Smooth muscle cell of trachea (primary cell): ENCODE data around the gene PRIM1. TPM values are rescaled to one million over a fixed set of nuclear protein-coding genes. Genes with fewer than 3 reads are reported as not detected.

Experiments
- total RNA-seq: library from RNA; depleted of rRNA; stranded (reverse); fragments of >200 nt; gene quantifications from 2 replicates; pipeline ENCODE4 v1.2.1, GENCODE V29; 2014

Gene PRIM1
- 3.1 and 15.6 TPM in 2 replicates for total RNA-seq

DNA sequence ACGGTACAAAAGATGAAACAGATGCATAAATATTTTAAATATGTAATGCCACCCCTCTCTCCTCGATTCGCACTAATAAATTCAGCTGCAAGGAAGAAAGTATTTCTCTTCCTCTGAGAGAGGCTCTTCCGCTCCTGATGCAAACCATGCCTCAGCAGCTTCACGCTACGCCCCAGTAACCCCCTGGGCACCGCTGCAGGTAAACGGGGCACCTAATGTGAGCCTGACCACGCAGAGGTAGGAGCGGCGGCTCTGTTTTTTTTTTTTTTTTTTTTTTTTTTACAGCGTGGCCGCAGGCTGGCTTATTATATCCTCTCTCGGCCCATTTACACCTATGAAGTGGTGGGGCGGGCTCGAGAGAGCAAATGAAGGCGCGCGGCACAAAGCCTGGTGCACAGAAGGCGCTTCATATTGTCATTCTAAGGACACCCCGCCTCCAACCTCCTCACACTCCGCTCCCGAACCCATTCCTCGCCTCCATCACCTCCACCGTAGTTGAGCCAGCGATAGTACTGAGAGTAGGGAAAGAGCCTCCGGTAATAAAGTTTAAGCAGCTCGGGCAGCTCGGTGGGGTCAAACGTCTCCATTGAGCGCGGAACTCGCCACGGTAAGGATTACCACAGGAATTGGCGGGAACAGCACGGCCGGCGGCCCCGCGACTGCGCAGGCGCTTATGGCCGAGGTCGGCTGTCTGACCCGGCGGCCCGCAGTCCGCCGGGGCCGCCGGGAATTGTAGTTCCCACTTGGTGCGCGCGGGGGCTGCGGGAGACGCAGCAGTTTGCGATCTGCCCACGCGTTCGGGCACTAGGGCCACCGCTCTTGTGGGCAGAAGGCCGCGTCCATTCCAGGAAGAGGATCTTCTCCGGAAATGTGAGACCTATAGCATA, at the start of gene PRIM1:
TSS of gene PRIM1 (minus strand) at position 612 of the 887 bp plus-strand sequence. CDS start at position 587, 25 bp downstream.

DNA sequence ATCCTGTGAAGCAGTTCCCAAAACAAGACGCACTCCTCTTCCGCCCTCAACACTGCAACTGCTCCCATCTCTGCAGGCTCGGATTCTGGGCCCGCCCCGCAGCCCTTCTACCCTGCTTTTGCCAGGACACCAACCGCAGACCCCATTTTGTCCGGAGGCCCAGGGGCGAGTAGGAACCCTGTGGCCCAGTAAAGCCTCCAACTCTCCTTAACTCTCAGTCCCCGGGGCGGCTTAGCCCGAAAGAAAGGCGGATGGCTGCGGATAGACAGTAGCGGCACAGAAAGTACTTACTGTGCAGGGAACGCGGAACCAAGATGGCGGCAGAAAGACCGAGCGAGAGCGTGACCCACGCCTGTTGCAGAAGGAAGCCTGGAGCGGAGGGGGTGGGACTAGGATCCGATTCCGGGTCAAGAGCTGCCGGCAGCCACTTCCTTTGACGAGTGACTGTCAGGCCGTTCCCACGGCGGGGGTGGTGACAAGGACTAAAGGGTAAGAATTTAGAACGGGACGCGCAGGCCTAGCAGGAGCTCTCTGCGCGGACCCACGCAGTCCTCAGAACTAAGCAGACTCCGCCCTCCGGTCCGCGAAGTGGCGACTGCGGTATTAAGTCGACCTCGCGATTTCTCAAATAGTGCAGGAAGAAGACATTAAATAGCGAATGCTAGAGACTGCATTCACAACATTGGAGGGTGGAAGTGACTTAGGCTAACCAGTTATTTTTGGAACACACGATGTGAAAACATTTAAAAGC, 27.0 kb downstream of the PRIM1 start, which contains the start of gene NACA:
TSS of gene NACA (minus strand) at position 328 of the 751 bp plus-strand sequence. CDS start 778 bp downstream, outside the sequence.

DNA sequence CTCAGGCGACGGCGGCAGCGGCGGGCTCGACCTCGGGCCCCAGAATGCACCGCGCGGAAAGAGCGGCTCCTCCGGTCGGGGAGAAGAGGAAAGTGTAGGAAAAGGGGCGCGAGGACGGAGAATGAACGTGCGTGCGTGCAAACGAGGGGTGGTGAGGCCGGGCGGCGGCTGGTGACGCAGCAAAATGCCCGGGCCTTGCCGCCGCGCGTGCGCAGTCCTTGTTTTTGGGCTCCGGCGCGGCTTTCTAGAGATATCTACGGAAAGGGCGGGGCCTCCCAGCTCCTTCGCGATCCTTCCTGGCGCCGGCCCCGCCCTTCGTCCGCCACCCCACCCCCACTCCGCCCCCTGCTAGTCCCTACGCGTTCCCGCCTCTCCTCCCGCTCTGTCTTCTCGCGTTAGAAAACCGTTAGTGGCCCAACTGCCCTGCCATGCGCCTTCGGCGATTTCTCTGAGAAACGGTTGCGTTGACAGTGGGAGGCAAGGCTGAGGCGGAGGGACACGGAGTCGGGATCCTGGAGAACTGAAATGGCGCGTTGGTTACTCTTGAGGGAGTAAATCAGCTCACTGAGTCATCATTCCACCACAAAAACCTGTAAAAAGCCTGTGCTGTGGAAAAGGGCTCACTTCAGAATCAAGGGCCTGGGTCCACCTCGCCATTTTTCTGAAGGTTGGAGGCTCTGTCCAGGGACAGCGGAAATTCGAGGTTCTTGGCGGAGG, 63.8 kb downstream of the PRIM1 start, which contains the start of gene PTGES3:
TSS of gene PTGES3 (minus strand) at position 156 of the 717 bp plus-strand sequence. CDS start 285 bp downstream, outside the sequence.

Other genes starting within 250 kb of the PRIM1 start
- 16.4 and 18.2 TPM in 2 replicates for gene RBMS2, start 230.5 kb downstream of the PRIM1 start, total RNA-seq
- 29.9 and 38.7 TPM in 2 replicates for gene BAZ2A, start 122.0 kb downstream of the PRIM1 start, total RNA-seq
- 542 and 611 TPM in 2 replicates for gene ATP5F1B, start 106.3 kb downstream of the PRIM1 start, total RNA-seq
- 52.3 and 113 TPM in 2 replicates for gene PTGES3, start 64.0 kb downstream of the PRIM1 start, total RNA-seq
- 740 and 1,055 TPM in 2 replicates for gene NACA, start 27.0 kb downstream of the PRIM1 start, total RNA-seq
- 0.33 and 0.44 TPM in 2 replicates for gene HSD17B6, start 11.0 kb upstream of the PRIM1 start, total RNA-seq
- 0.15 TPM in 1 of 2 replicates, not detected in the other for gene SDR9C7, start 182.1 kb upstream of the PRIM1 start, total RNA-seq
- 0.15 and 0.17 TPM in 2 replicates for gene RDH16, start 205.3 kb upstream of the PRIM1 start, total RNA-seq